GM12892 (cell line): Measurements from ENCODE around the gene KLK2.

Experiments used
- DNase-seq: peaks from one replicate; pipeline ENCODE4 v3.0.0; 2011; ENCODE audit not compliant: insufficient read length
- FAIRE-seq: peaks from 2 replicates; lab custom pipeline; 2011; peaks lifted over from hg19 to GRCh38; lab: Jason Lieb, UNC
- POLR2A ChIP-seq: IDR thresholded peaks from 2 replicates; pipeline ENCODE4 v1.6.1; 2011; ENCODE audit warnings: low read depth, low read length, control low read depth
- POLR2AphosphoS5 ChIP-seq: IDR thresholded peaks from 2 replicates; pipeline ENCODE4 v1.6.1; 2011; ENCODE audit warnings: low read depth, low read length, control low read depth
- TAF1 ChIP-seq: IDR thresholded peaks from 2 replicates; pipeline ENCODE4 v1.6.1; 2011; ENCODE audit warnings: low read depth, mild to moderate bottlenecking, control low read depth, low read length, borderline replicate concordance

The KLK2 gene

GRCh38 chr19:50924586-50924985 lies 51.3 kb downstream of the KLK2 start:
- FAIRE-seq (no peak), DNase-seq (no peak)
- TF ChIP-seq TAF1 (no peak), POLR2A (no peak), POLR2AphosphoS5 (no peak)

- FAIRE-seq (no peak), DNase-seq (no peak)
- TF ChIP-seq POLR2A (no peak), POLR2AphosphoS5 (no peak), TAF1 (no peak)
Measured at GRCh38 chr19:50925734-50926133, 52.5 kb downstream of the KLK2 start.

GRCh38 chr19:50926144-50926543 lies 52.9 kb downstream of the KLK2 start:
- TF ChIP-seq POLR2AphosphoS5 (no peak), POLR2A (no peak)
- FAIRE-seq (no peak), DNase-seq (no peak)

GRCh38 chr19:50928831-50929230 lies 55.6 kb downstream of the KLK2 start:
- TF ChIP-seq TAF1 = no peak
- TF ChIP-seq POLR2AphosphoS5 = no peak
- no peak for TF ChIP-seq POLR2A
- FAIRE-seq (no peak), DNase-seq (no peak)
